PC-3 (cell line): ENCODE results near the gene LGALS7. TPM values are rescaled to one million over a fixed set of nuclear protein-coding genes. Genes with fewer than 3 reads are reported as not detected.

Source experiments
- ATAC-seq: fragments of 200-7000 bp; cut with Tn5 transposase; 2 replicates; pipeline ENCODE4 v1.9.1; 2020; ENCODE audit warnings: mild to moderate bottlenecking, moderate library complexity
- BruUV-seq: library from RNA; stranded (reverse); fragments of 400-500 nt; replicated peaks from 2 replicates; lab custom pipeline; 2021; lab: Mats Ljungman, UMichigan
- CTCF ChIA-PET: fragments of 300-600 bp; sonication (Branson Sonifier 250); formaldehyde crosslinking; loops from one replicate; lab custom pipeline; 2022; ENCODE audit warnings: antibody characterized with exemption; lab: Charles Lee
- POLR2A ChIA-PET: fragments of 300-600 bp; sonication (Branson Sonifier 250); formaldehyde crosslinking; loops from one replicate; lab custom pipeline; 2022; ENCODE audit warnings: antibody characterized with exemption; ENCODE audit not compliant: unreplicated experiment; lab: Charles Lee
- DNase-seq: peaks from one replicate; pipeline ENCODE4 v3.0.0-alpha.2; 2015
- H2AFZ ChIP-seq: fragments of 300-600 bp; sonication (generic); 2 replicates; pipeline ENCODE4 v1.6.0; 2016; ENCODE audit warnings: antibody characterized with exemption, low read length
- H3F3A ChIP-seq: fragments of 300-600 bp; sonication (generic); one replicate; pipeline ENCODE4 v1.6.0; 2017; ENCODE audit warnings: antibody characterized with exemption, low read length, control low read depth, mild to moderate bottlenecking; ENCODE audit not compliant: unreplicated experiment
- H3K27ac ChIP-seq: fragments of 300-600 bp; sonication (generic); 2 replicates; pipeline ENCODE4 v1.5.1; 2016; ENCODE audit warnings: mild to moderate bottlenecking, low read length
- H3K27me3 ChIP-seq: fragments of 300-600 bp; sonication (generic); 2 replicates; pipeline ENCODE4 v1.6.1; 2016; ENCODE audit warnings: low read length, mixed read lengths
- H3K36me3 ChIP-seq: fragments of 300-600 bp; sonication (generic); 2 replicates; pipeline ENCODE4 v1.6.1; 2016; ENCODE audit warnings: low read depth, mixed run types, low read length, mixed read lengths
- H3K4me1 ChIP-seq: fragments of 300-600 bp; sonication (generic); 2 replicates; pipeline ENCODE4 v1.5.1; 2016; ENCODE audit warnings: low read length; ENCODE audit not compliant: insufficient read depth
- H3K4me2 ChIP-seq: fragments of 300-600 bp; sonication (generic); 2 replicates; pipeline ENCODE4 v1.6.0; 2016; ENCODE audit warnings: low read length
- H3K4me3 ChIP-seq: fragments of 300-600 bp; sonication (generic); 2 replicates; pipeline ENCODE4 v1.5.1; 2016; ENCODE audit warnings: mild to moderate bottlenecking, low read length, mixed read lengths
- H3K79me2 ChIP-seq: fragments of 300-600 bp; sonication (generic); 2 replicates; pipeline ENCODE4 v1.6.1; 2017; ENCODE audit warnings: low read length, mixed read lengths
- H3K9ac ChIP-seq: fragments of 300-600 bp; sonication (generic); 2 replicates; pipeline ENCODE4 v1.6.0; 2016; ENCODE audit warnings: mild to moderate bottlenecking, low read length
- H3K9me2 ChIP-seq: fragments of 300-600 bp; sonication (generic); replicated peaks from 2 replicates; pipeline ENCODE4 v1.6.1; 2016; ENCODE audit warnings: mixed run types, low read length, mixed read lengths
- H3K9me3 ChIP-seq: fragments of 300-600 bp; sonication (generic); 2 replicates; pipeline ENCODE4 v1.6.1; 2016; ENCODE audit warnings: low read length, mixed read lengths
- H4K20me1 ChIP-seq: fragments of 300-600 bp; sonication (generic); 2 replicates; pipeline ENCODE4 v1.6.1; 2016; ENCODE audit warnings: low read length, mixed read lengths
- EZH2 ChIP-seq: fragments of 300-600 bp; sonication (generic); IDR thresholded peaks from one replicate; pipeline ENCODE4 v1.6.1; 2017; ENCODE audit warnings: antibody characterized with exemption, mild to moderate bottlenecking, low read length; ENCODE audit not compliant: unreplicated experiment
- EZH2phosphoT487 ChIP-seq: fragments of 300-600 bp; sonication (generic); IDR thresholded peaks from 2 replicates; pipeline ENCODE4 v1.6.1; 2018; ENCODE audit warnings: mild to moderate bottlenecking, antibody characterized with exemption, low read length, borderline replicate concordance
- intact Hi-C: fragments of 100-400 bp; cut with micrococcal nuclease; formaldehyde crosslinking; loops from 2 replicates; pipeline ENCODE4 v1.9.0; 2023
- total RNA-seq: library from RNA; depleted of rRNA; stranded (reverse); fragments of >200 nt; gene quantifications from 2 replicates; pipeline ENCODE4 v1.2.3, GENCODE V29; 2014
- TF ChIP-seq, protein P1 (sequence below): fragments of 300-600 bp; sonication (generic); conservative IDR thresholded peaks from 2 replicates; pipeline ENCODE4 v1.5.1; 2017; ENCODE audit warnings: antibody characterized with exemption, low read depth, mild to moderate bottlenecking, low read length

The LGALS7 gene
- total RNA-seq, 1 experiment from 2014 or later = not detected

DNA sequence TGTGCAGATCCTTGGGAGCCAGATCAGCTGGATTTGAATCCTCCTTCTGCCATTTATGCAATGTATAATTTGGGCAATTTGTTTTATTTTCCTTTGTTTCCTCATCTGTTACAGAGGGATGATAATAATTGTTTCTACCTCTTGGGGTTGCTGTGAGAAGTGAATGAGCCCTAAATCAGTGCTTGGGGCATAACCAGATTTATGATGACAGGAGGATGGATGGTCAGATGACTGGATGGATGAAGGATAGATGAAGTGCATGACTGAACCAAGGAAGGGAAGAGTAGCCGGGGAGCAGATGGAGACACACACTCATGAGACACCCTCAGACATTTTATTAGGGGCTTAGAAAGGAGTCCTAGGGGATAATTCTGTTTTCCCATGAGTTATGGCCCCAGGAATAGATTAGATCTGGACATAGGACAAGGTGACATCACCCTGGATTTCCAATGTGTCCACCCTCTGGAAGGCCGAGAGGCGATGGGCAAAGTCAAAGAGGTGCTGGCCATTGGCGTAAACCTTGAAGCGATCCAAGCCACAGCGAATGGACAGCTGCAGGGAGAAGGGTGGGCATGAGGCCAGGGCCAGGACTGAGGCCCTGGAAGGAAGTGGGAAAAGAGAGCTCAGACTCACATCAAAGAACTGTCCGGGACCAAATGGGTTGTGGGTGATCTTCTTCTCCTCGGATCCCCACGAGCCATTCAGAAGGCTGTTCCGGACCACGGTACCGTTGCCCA lies 28.2 kb upstream of the LGALS7 start:
- no TSS peak for BruUV-seq
- TF ChIP-seq EZH2 (no peak), EZH2phosphoT487 (no peak)
- TF ChIP-seq, protein P1, sequence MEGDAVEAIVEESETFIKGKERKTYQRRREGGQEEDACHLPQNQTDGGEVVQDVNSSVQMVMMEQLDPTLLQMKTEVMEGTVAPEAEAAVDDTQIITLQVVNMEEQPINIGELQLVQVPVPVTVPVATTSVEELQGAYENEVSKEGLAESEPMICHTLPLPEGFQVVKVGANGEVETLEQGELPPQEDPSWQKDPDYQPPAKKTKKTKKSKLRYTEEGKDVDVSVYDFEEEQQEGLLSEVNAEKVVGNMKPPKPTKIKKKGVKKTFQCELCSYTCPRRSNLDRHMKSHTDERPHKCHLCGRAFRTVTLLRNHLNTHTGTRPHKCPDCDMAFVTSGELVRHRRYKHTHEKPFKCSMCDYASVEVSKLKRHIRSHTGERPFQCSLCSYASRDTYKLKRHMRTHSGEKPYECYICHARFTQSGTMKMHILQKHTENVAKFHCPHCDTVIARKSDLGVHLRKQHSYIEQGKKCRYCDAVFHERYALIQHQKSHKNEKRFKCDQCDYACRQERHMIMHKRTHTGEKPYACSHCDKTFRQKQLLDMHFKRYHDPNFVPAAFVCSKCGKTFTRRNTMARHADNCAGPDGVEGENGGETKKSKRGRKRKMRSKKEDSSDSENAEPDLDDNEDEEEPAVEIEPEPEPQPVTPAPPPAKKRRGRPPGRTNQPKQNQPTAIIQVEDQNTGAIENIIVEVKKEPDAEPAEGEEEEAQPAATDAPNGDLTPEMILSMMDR = no peak
- no peak overlapping the region for H3K27ac ChIP-seq

DNA sequence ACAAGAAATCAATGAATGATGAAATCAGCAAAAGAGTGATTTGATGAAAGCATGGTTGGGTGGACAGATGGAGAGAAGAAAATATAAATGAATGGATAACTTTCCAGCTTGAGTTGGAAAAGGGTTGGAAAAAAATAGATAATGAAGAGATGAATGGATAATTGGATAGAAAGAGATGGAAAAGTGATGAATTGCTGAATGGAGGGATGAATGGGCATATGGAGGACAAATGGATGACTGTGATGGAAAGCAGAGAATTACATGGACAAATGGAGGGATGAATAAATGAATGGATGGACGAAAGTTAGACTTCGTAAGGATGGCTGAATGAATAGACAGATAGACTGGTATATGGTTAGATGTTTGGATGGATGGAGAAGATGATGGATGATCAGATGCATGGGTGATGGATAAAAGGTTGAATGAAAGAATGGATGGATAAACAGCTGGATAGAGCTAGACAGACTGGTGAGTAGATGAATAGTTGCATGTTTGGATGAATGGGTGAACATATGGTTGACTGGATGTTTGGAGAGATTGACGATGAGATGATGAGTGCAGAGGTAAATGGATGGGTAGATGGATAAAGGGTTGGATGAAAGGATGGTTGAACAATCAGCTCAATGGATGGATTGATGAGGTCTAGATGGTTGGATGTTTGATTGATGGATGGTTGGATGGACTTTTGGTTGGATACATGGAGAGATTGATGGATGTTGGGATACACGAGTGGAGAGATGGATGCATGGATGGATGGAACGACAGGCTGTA lies 27.4 kb upstream of the LGALS7 start:
- Histone ChIP-seq H3F3A (no peaks in the 10 kb centered on the region), H3K4me2 (no peak overlapping the region), H3K9ac (no peak overlapping the region), H3K9me3 (no peaks in the 10 kb centered on the region), H3K4me3 (no peak overlapping the region), H3K36me3 (no peaks in the 10 kb centered on the region), H3K27me3 (no peaks in the 10 kb centered on the region), H2AFZ (no peak overlapping the region), H3K4me1 (peaks cover 12% of the 10 kb centered on the region), H3K9me2 (no peaks in the 10 kb centered on the region), H3K27ac (no peak overlapping the region), H3K79me2 (no peaks in the 10 kb centered on the region), H4K20me1 (no peaks in the 10 kb centered on the region)
- ATAC-seq (no peak), DNase-seq (no peak)
- ChIA-PET POLR2A (no interaction called here), CTCF (no interaction called here)
- no peak for TF ChIP-seq EZH2phosphoT487
- TF ChIP-seq, protein P1 = no peak
- TF ChIP-seq EZH2 = no peak
- intact Hi-C loops = no loop called here
- BruUV-seq = no TSS peak

More for the DNA sequence above, 28.2 kb upstream of the LGALS7 start:
- Histone ChIP-seq H3K4me1 (peaks cover 12% of the 10 kb centered on the region), H3K9me3 (no peaks in the 10 kb centered on the region), H3K9ac (no peak overlapping the region), H4K20me1 (no peaks in the 10 kb centered on the region), H3F3A (no peaks in the 10 kb centered on the region), H3K36me3 (no peaks in the 10 kb centered on the region), H3K9me2 (no peaks in the 10 kb centered on the region), H3K27me3 (no peaks in the 10 kb centered on the region), H3K4me3 (no peak overlapping the region), H3K4me2 (no peak overlapping the region), H2AFZ (no peak overlapping the region), H3K79me2 (no peaks in the 10 kb centered on the region)
- no peak for DNase-seq
- intact Hi-C loops = no loop called here
- POLR2A ChIA-PET = no interaction called here
- CTCF ChIA-PET = no interaction called here
- no peak for ATAC-seq
